ENCODE results near the gene LARGE2. TPM values are rescaled to one million over a fixed set of nuclear protein-coding genes. Genes with fewer than 3 reads are reported as not detected.

The LARGE2 gene
- total RNA-seq = not detected

GRCh38 chr11:45922425-45923082, at the start of gene LARGE2:
Gene LARGE2, plus strand, starts transcription at chr11:45922656. Its CDS starts 227 bp downstream, at chr11:45922883.
- Histone ChIP-seq H3K9ac (ENCODE audit: low read depth in 1 of 3, low read length in 3 of 3) (no peak within 1 kb of the TSS), H3K4me3 (ENCODE audit: low read length in 3 of 3) (no peak within 1 kb of the TSS), H3K27me3 (ENCODE audit: control insufficient read depth in 3 of 3, insufficient read depth in 3 of 3, low read length in 3 of 3) (peaks cover 28 to 41% (median 29%) of the 10 kb centered on the region in 3 donors)

GRCh38 chr11:45876401-45876800, 46.1 kb upstream of the LARGE2 start:
- H3K36me3 ChIP-seq (ENCODE audit: control insufficient read depth in 3 of 3, insufficient read depth in 3 of 3, low read length in 3 of 3) = peaks cover 70 to 82% (median 74%) of the 10 kb centered on the region in 3 donors
- no peaks in the 10 kb centered on the region for H3K27me3 ChIP-seq (ENCODE audit: control insufficient read depth in 3 of 3, insufficient read depth in 3 of 3, low read length in 3 of 3)
- H3K27ac ChIP-seq (ENCODE audit: low read depth, low read length) = no peak overlapping the region
- H3K9me3 ChIP-seq (ENCODE audit: control insufficient read depth in 3 of 3, low read length in 3 of 3) = no peaks in the 10 kb centered on the region
- no peak overlapping the region for H3K4me3 ChIP-seq (ENCODE audit: low read length in 3 of 3)
- H3K4me1 ChIP-seq (ENCODE audit: control insufficient read depth in 3 of 3, insufficient read depth in 3 of 3, low read length in 3 of 3) = peaks cover 8 to 11% (median 10%) of the 10 kb centered on the region in 3 donors
- peak overlapping the region in 1 of 3 donors; percentile 3 for H3K9ac ChIP-seq (ENCODE audit: low read depth in 1 of 3, low read length in 3 of 3)

More at GRCh38 chr11:45922425-45923082, at the start of gene LARGE2:
- H3K4me1 ChIP-seq (ENCODE audit: control insufficient read depth in 3 of 3, insufficient read depth in 3 of 3, low read length in 3 of 3) = peaks cover 14 to 19% (median 16%) of the 10 kb centered on the region in 3 donors
- no peaks in the 10 kb centered on the region for H3K36me3 ChIP-seq (ENCODE audit: control insufficient read depth in 3 of 3, insufficient read depth in 3 of 3, low read length in 3 of 3)
- no peak within 1 kb of the TSS for H3K27ac ChIP-seq (ENCODE audit: low read depth, low read length)
- H3K9me3 ChIP-seq (ENCODE audit: control insufficient read depth in 3 of 3, low read length in 3 of 3) = no peaks in the 10 kb centered on the region

- H3K36me3 ChIP-seq (ENCODE audit: control insufficient read depth in 3 of 3, insufficient read depth in 3 of 3, low read length in 3 of 3) = peaks cover 70 to 82% (median 74%) of the 10 kb centered on the region in 3 donors
- H3K27ac ChIP-seq (ENCODE audit: low read depth, low read length) = no peak overlapping the region
- H3K9ac ChIP-seq (ENCODE audit: low read depth in 1 of 3, low read length in 3 of 3) = no peak overlapping the region
- no peak overlapping the region for H3K4me3 ChIP-seq (ENCODE audit: low read length in 3 of 3)
- H3K9me3 ChIP-seq (ENCODE audit: control insufficient read depth in 3 of 3, low read length in 3 of 3) = no peaks in the 10 kb centered on the region
- no peaks in the 10 kb centered on the region for H3K27me3 ChIP-seq (ENCODE audit: control insufficient read depth in 3 of 3, insufficient read depth in 3 of 3, low read length in 3 of 3)
- peaks cover 8 to 15% (median 13%) of the 10 kb centered on the region in 3 donors for H3K4me1 ChIP-seq (ENCODE audit: control insufficient read depth in 3 of 3, insufficient read depth in 3 of 3, low read length in 3 of 3)
Observed at GRCh38 chr11:45877221-45877620, 45.2 kb upstream of the LARGE2 start.

- H3K9me3 ChIP-seq (ENCODE audit: control insufficient read depth in 3 of 3, low read length in 3 of 3) = no peaks in the 10 kb centered on the region
- no peak overlapping the region for H3K9ac ChIP-seq (ENCODE audit: low read depth in 1 of 3, low read length in 3 of 3)
- H3K27ac ChIP-seq (ENCODE audit: low read depth, low read length) = no peak overlapping the region
- H3K36me3 ChIP-seq (ENCODE audit: control insufficient read depth in 3 of 3, insufficient read depth in 3 of 3, low read length in 3 of 3) = peaks cover 71 to 83% (median 74%) of the 10 kb centered on the region in 3 donors
- H3K4me1 ChIP-seq (ENCODE audit: control insufficient read depth in 3 of 3, insufficient read depth in 3 of 3, low read length in 3 of 3) = peaks cover 8 to 15% (median 13%) of the 10 kb centered on the region in 3 donors
- no peaks in the 10 kb centered on the region for H3K27me3 ChIP-seq (ENCODE audit: control insufficient read depth in 3 of 3, insufficient read depth in 3 of 3, low read length in 3 of 3)
- H3K4me3 ChIP-seq (ENCODE audit: low read length in 3 of 3) = no peak overlapping the region
Observed at GRCh38 chr11:45877845-45878244, 44.6 kb upstream of the LARGE2 start.

- peaks cover 11 to 16% (median 16%) of the 10 kb centered on the region in 3 donors for H3K4me1 ChIP-seq (ENCODE audit: control insufficient read depth in 3 of 3, insufficient read depth in 3 of 3, low read length in 3 of 3)
- no peak overlapping the region for H3K27ac ChIP-seq (ENCODE audit: low read depth, low read length)
- H3K36me3 ChIP-seq (ENCODE audit: control insufficient read depth in 3 of 3, insufficient read depth in 3 of 3, low read length in 3 of 3) = peaks cover 59 to 67% (median 60%) of the 10 kb centered on the region in 3 donors
- no peak overlapping the region for H3K9ac ChIP-seq (ENCODE audit: low read depth in 1 of 3, low read length in 3 of 3)
- no peaks in the 10 kb centered on the region for H3K9me3 ChIP-seq (ENCODE audit: control insufficient read depth in 3 of 3, low read length in 3 of 3)
- H3K27me3 ChIP-seq (ENCODE audit: control insufficient read depth in 3 of 3, insufficient read depth in 3 of 3, low read length in 3 of 3) = no peaks in the 10 kb centered on the region
- no peak overlapping the region for H3K4me3 ChIP-seq (ENCODE audit: low read length in 3 of 3)
Observed at GRCh38 chr11:45879803-45880686, 42.4 kb upstream of the LARGE2 start.

- H3K27me3 ChIP-seq (ENCODE audit: control insufficient read depth in 3 of 3, insufficient read depth in 3 of 3, low read length in 3 of 3) = no peaks in the 10 kb centered on the region
- H3K9me3 ChIP-seq (ENCODE audit: control insufficient read depth in 3 of 3, low read length in 3 of 3) = no peaks in the 10 kb centered on the region
- H3K9ac ChIP-seq (ENCODE audit: low read depth in 1 of 3, low read length in 3 of 3) = peak overlapping the region in 1 of 3 donors; percentile 25
- H3K27ac ChIP-seq (ENCODE audit: low read depth, low read length) = no peak overlapping the region
- peaks cover 13 to 18% (median 18%) of the 10 kb centered on the region in 3 donors for H3K4me1 ChIP-seq (ENCODE audit: control insufficient read depth in 3 of 3, insufficient read depth in 3 of 3, low read length in 3 of 3)
- peaks cover 52 to 58% (median 52%) of the 10 kb centered on the region in 3 donors for H3K36me3 ChIP-seq (ENCODE audit: control insufficient read depth in 3 of 3, insufficient read depth in 3 of 3, low read length in 3 of 3)
- no peak overlapping the region for H3K4me3 ChIP-seq (ENCODE audit: low read length in 3 of 3)
Observed at GRCh38 chr11:45880772-45881570, 41.5 kb upstream of the LARGE2 start.

GRCh38 chr11:45881708-45882368, 40.6 kb upstream of the LARGE2 start:
- Histone ChIP-seq H3K4me1 (ENCODE audit: control insufficient read depth in 3 of 3, insufficient read depth in 3 of 3, low read length in 3 of 3) (peaks cover 13 to 18% (median 18%) of the 10 kb centered on the region in 3 donors), H3K36me3 (ENCODE audit: control insufficient read depth in 3 of 3, insufficient read depth in 3 of 3, low read length in 3 of 3) (peaks cover 49 to 50% (median 50%) of the 10 kb centered on the region in 3 donors), H3K4me3 (ENCODE audit: low read length in 3 of 3) (no peak overlapping the region), H3K9me3 (ENCODE audit: control insufficient read depth in 3 of 3, low read length in 3 of 3) (no peaks in the 10 kb centered on the region), H3K27ac (ENCODE audit: low read depth, low read length) (no peak overlapping the region), H3K9ac (ENCODE audit: low read depth in 1 of 3, low read length in 3 of 3) (no peak overlapping the region), H3K27me3 (ENCODE audit: control insufficient read depth in 3 of 3, insufficient read depth in 3 of 3, low read length in 3 of 3) (no peaks in the 10 kb centered on the region)

GRCh38 chr11:45884596-45885185, 37.8 kb upstream of the LARGE2 start:
- H3K4me1 ChIP-seq (ENCODE audit: control insufficient read depth in 3 of 3, insufficient read depth in 3 of 3, low read length in 3 of 3) = peaks cover 13 to 18% (median 18%) of the 10 kb centered on the region in 3 donors
- no peak overlapping the region for H3K4me3 ChIP-seq (ENCODE audit: low read length in 3 of 3)
- no peak overlapping the region for H3K9ac ChIP-seq (ENCODE audit: low read depth in 1 of 3, low read length in 3 of 3)
- H3K9me3 ChIP-seq (ENCODE audit: control insufficient read depth in 3 of 3, low read length in 3 of 3) = no peaks in the 10 kb centered on the region
- H3K27ac ChIP-seq (ENCODE audit: low read depth, low read length) = no peak overlapping the region
- H3K27me3 ChIP-seq (ENCODE audit: control insufficient read depth in 3 of 3, insufficient read depth in 3 of 3, low read length in 3 of 3) = no peaks in the 10 kb centered on the region
- H3K36me3 ChIP-seq (ENCODE audit: control insufficient read depth in 3 of 3, insufficient read depth in 3 of 3, low read length in 3 of 3) = peaks cover 29 to 33% (median 30%) of the 10 kb centered on the region in 3 donors

All from skeletal muscle tissue (tissue), 4 donors.